Hepatocyte (in vitro differentiated cells): ENCODE results near the gene CALB2. TPM values are rescaled to one million over a fixed set of nuclear protein-coding genes. Genes with fewer than 3 reads are reported as not detected.
"Not testable (repeated sequence)": the region's sequence is repeated elsewhere in the genome, so short reads cannot be mapped to it uniquely, and the experiment has no call there.

Source experiments
- DNase-seq: peaks from one replicate; pipeline ENCODE4 v3.0.0-alpha.2; 2016; ENCODE audit warnings: low spot score
- H2AFZ ChIP-seq: fragments of 200-600 bp; sonication (generic); 2 replicates; pipeline ENCODE4 v1.6.0; 2016; ENCODE audit warnings: antibody characterized with exemption, mild to moderate bottlenecking
- H3K27ac ChIP-seq: fragments of 200-600 bp; sonication (generic); 2 replicates; pipeline ENCODE4 v1.5.1; 2016; ENCODE audit warnings: mild to moderate bottlenecking
- H3K27me3 ChIP-seq: fragments of 200-600 bp; sonication (generic); 2 replicates; pipeline ENCODE4 v1.6.1; 2016
- H3K36me3 ChIP-seq: fragments of 200-600 bp; sonication (generic); replicated peaks from 2 replicates; pipeline ENCODE4 v1.5.1; 2016; ENCODE audit warnings: low read depth; ENCODE audit not compliant: insufficient read depth
- H3K4me1 ChIP-seq: fragments of 200-600 bp; sonication (generic); 2 replicates; pipeline ENCODE4 v1.5.1; 2016; ENCODE audit warnings: mild to moderate bottlenecking, moderate library complexity; ENCODE audit not compliant: insufficient read depth
- H3K4me2 ChIP-seq: fragments of 200-600 bp; sonication (generic); 2 replicates; pipeline ENCODE4 v1.6.0; 2016
- H3K4me3 ChIP-seq: fragments of 200-600 bp; sonication (generic); 2 replicates; pipeline ENCODE4 v1.5.1; 2016; ENCODE audit warnings: mild to moderate bottlenecking
- H3K79me2 ChIP-seq: fragments of 200-600 bp; sonication (generic); 2 replicates; pipeline ENCODE4 v1.6.0; 2017; ENCODE audit warnings: mild to moderate bottlenecking
- H3K9me2 ChIP-seq: fragments of 200-600 bp; sonication (generic); replicated peaks from 2 replicates; pipeline ENCODE4 v1.6.0; 2017; ENCODE audit warnings: mild to moderate bottlenecking; ENCODE audit not compliant: insufficient read depth
- H3K9me3 ChIP-seq: fragments of 200-600 bp; sonication (generic); 2 replicates; pipeline ENCODE4 v1.5.1; 2016; ENCODE audit warnings: low read depth, mild to moderate bottlenecking
- H4K20me1 ChIP-seq: fragments of 200-600 bp; sonication (generic); 2 replicates; pipeline ENCODE4 v1.6.0; 2016; ENCODE audit warnings: mild to moderate bottlenecking; ENCODE audit not compliant: insufficient read depth, poor library complexity, severe bottlenecking
- CTCF ChIP-seq: fragments of 200-600 bp; sonication (generic); IDR thresholded peaks from 2 replicates; pipeline ENCODE4 v1.5.1; 2016; ENCODE audit warnings: antibody characterized with exemption, mild to moderate bottlenecking; ENCODE audit not compliant: poor library complexity
- EZH2 ChIP-seq: fragments of 200-600 bp; sonication (generic); IDR thresholded peaks from 2 replicates; pipeline ENCODE4 v1.6.1; 2016; ENCODE audit warnings: antibody characterized with exemption, mild to moderate bottlenecking, borderline replicate concordance
- EZH2phosphoT487 ChIP-seq: fragments of 200-600 bp; sonication (generic); IDR thresholded peaks from one replicate; pipeline ENCODE4 v1.6.1; 2018; ENCODE audit warnings: antibody characterized with exemption, mild to moderate bottlenecking, low read depth, moderate library complexity; ENCODE audit not compliant: unreplicated experiment, severe bottlenecking
- WGBS: methylation state at CpG from one replicate; pipeline ENCODE4 v1.1.6; 2016; ENCODE audit warnings: low lambda C conversion rate; ENCODE audit errors: missing lambda C conversion rate; 5-methylcytosine and 5-hydroxymethylcytosine counted together
- polyA plus RNA-seq: library from polyadenylated mRNA; unstranded; fragments of >200 nt; fragmentation: Nextera tagmentation; extraction: Ambion mirVana; gene quantifications from 2 replicates; pipeline ENCODE4 v1.2.1, GENCODE V29; 2016
- total RNA-seq: library from RNA; depleted of rRNA; stranded (reverse); fragments of >200 nt; gene quantifications from 2 replicates; pipeline ENCODE4 v1.2.3, GENCODE V29; 2014

Gene CALB2
- total and polyA plus RNA-seq, 2 experiments from 2014 or later, result 2.3 to 6.5 TPM

- WGBS, result 95% methylated on average over 4 of the region's 4 CpGs
- H3K9me3 ChIP-seq, result no peaks in the 10 kb centered on the region
Observed at GRCh38 chr16:71354156-71354555, 4.4 kb upstream of the CALB2 start.

GRCh38 chr16:71356051-71356740 is 2.3 kb upstream of the CALB2 start:
- Histone ChIP-seq H3K9me3 (no peaks in the 10 kb centered on the region), H3K27me3 (peaks cover 25% of the 10 kb centered on the region), H3K4me2 (no peak overlapping the region), H3K79me2 (no peaks in the 10 kb centered on the region), H4K20me1 (no peaks in the 10 kb centered on the region), H3K27ac (no peak overlapping the region), H3K4me1 (peaks cover 4% of the 10 kb centered on the region), H2AFZ (no peak overlapping the region), H3K9me2 (no peaks in the 10 kb centered on the region), H3K36me3 (no peaks in the 10 kb centered on the region), H3K4me3 (no peak overlapping the region)
- TF ChIP-seq EZH2 (no peak), EZH2phosphoT487 (no peak), CTCF (no peak)
- 79% methylated on average over 7 of the region's 7 CpGs for WGBS
- no peak for DNase-seq

More at GRCh38 chr16:71354156-71354555, 4.4 kb upstream of the CALB2 start:
- no peaks in the 10 kb centered on the region for H3K79me2 ChIP-seq
- no peak overlapping the region for H3K4me3 ChIP-seq
- no peak overlapping the region for H3K4me2 ChIP-seq
- H3K9me2 ChIP-seq, result no peaks in the 10 kb centered on the region
- H3K27me3 ChIP-seq, result peaks cover 16% of the 10 kb centered on the region
- DNase-seq, result no peak
- H2AFZ ChIP-seq, result no peak overlapping the region
- no peaks in the 10 kb centered on the region for H4K20me1 ChIP-seq
- no peak overlapping the region for H3K27ac ChIP-seq
- peaks cover 4% of the 10 kb centered on the region for H3K4me1 ChIP-seq
- no peak for TF ChIP-seq CTCF
- no peak for TF ChIP-seq EZH2phosphoT487
- no peak for TF ChIP-seq EZH2
- no peaks in the 10 kb centered on the region for H3K36me3 ChIP-seq

- DNase-seq, H3K9me3 ChIP-seq, H2AFZ ChIP-seq, H4K20me1 ChIP-seq, H3K4me2 ChIP-seq, H3K36me3 ChIP-seq, H3K9me2 ChIP-seq, H3K27ac ChIP-seq, H3K4me1 ChIP-seq, H3K79me2 ChIP-seq, H3K4me3 ChIP-seq: not testable (repeated sequence)
- peaks cover 29% of the 10 kb centered on the region for H3K27me3 ChIP-seq
- 95% methylated on average over 4 of the region's 4 CpGs for WGBS
Observed at GRCh38 chr16:71356936-71357335, 1.6 kb upstream of the CALB2 start.

GRCh38 chr16:71357681-71358080 is 842 bp upstream of the CALB2 start:
- no peaks in the 10 kb centered on the region for H3K79me2 ChIP-seq
- no peak overlapping the region for H3K27ac ChIP-seq
- 30% methylated on average over 10 of the region's 11 CpGs for WGBS
- no peaks in the 10 kb centered on the region for H4K20me1 ChIP-seq
- H3K4me2 ChIP-seq, result no peak overlapping the region
- H3K9me3 ChIP-seq, result no peaks in the 10 kb centered on the region
- TF ChIP-seq EZH2phosphoT487 (no peak), CTCF (no peak), EZH2 (no peak)
- no peak for DNase-seq
- H3K4me3 ChIP-seq, result no peak overlapping the region
- H3K9me2 ChIP-seq, result no peaks in the 10 kb centered on the region
- no peaks in the 10 kb centered on the region for H3K36me3 ChIP-seq
- H3K27me3 ChIP-seq, result peaks cover 30% of the 10 kb centered on the region
- no peak overlapping the region for H2AFZ ChIP-seq
- H3K4me1 ChIP-seq, result peaks cover 4% of the 10 kb centered on the region
